H1 (cell line): Measurements from ENCODE around the gene TGM6.

ENCODE experiments used
- CBX8 ChIP-seq: fragments of 300-800, 300-1000 bp; sonication (generic); IDR thresholded peaks from 2 replicates; pipeline ENCODE4 v1.7.1; 2016; ENCODE audit warnings: low read depth, low read length, borderline replicate concordance
- POLR2AphosphoS5 ChIP-seq: IDR thresholded peaks from 2 replicates; pipeline ENCODE4 v1.6.1; 2011; ENCODE audit warnings: low read depth, low read length
- RAD21 ChIP-seq, 2 experiments: IDR thresholded peaks in 1 of 2; conservative IDR thresholded peaks in 1 of 2; 2 replicates each; pipeline ENCODE4 v1.6.1; 2011; ENCODE audit warnings: low read depth in 2 of 2, low read length in 2 of 2, improper control_type of control experiment in 1 of 2, inconsistent platforms in 1 of 2, mild to moderate bottlenecking in 1 of 2, moderate library complexity in 1 of 2
- SIRT6 ChIP-seq: IDR thresholded peaks from one replicate; pipeline ENCODE4 v1.7.1; 2012; ENCODE audit warnings: low read length, inconsistent platforms

DNA sequence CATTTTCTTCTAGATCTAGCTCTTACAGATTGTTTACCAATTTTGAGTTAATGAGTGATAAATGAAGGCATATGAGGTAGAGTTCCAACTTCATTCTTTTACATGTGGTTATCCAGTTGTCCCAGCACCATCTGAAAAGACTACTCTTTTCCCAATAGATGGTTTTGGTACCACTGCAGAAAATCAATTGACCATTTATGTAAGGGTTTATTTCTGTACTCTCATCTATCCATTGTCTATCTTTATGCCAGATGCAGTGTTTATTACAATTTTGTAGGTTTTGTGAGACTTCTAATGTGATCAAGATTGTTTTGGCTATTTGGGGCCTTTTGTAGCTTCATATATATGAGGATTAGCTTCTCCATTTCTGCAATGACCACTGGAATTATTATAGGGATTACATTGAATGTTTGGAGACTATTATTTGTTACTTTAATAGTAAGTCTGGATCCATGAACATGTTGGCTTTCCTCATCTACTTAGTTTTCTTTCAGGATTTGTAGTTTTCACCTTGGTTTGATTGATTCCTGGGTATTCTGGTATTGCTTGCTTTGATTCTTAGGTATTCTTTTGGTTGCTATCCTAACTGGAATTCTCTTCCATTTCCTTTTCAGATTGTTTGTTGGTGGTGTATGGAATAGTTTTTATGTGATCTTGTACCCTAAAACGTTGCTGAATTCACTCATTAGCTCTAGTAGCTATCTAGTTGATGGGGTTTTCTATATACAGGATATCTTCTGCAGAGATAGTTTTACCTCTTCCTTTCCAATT lies 79.5 kb downstream of the TGM6 start:
- TF ChIP-seq RAD21 (IDR thresholded peaks at IDR 0.05 in 1 of 2, conservative IDR thresholded peaks at IDR 0.05 in 1 of 2; ENCODE audit: low read depth in 2 of 2, low read length in 2 of 2) (no peak), CBX8 (no peak), SIRT6 (no peak), POLR2AphosphoS5 (no peak)
